HG03460 (cell line): Measurements from ENCODE around the gene SNRPD1.
"Not testable (repeated sequence)": the region's sequence is repeated elsewhere in the genome, so short reads cannot be mapped to it uniquely, and the experiment has no call there.

Experiments used
- ATAC-seq: cut with Tn5 transposase; IDR thresholded peaks from one replicate; pipeline ENCODE4 v1.9.1; 2021; ENCODE audit not compliant: unreplicated experiment

Gene SNRPD1

GRCh38 chr18:21634588-21635199, 22.6 kb downstream of the SNRPD1 start:
- no peak for ATAC-seq

GRCh38 chr18:21636769-21637168, 24.7 kb downstream of the SNRPD1 start:
- ATAC-seq: no peak

- ATAC-seq: no peak
Observed at GRCh38 chr18:21638822-21639221, 26.7 kb downstream of the SNRPD1 start.

GRCh38 chr18:21640375-21640774, 28.3 kb downstream of the SNRPD1 start:
- not testable (repeated sequence) for ATAC-seq

- no peak for ATAC-seq
Observed at GRCh38 chr18:21650311-21650710, 38.2 kb downstream of the SNRPD1 start.

GRCh38 chr18:21652073-21652472, 40.0 kb downstream of the SNRPD1 start:
- no peak for ATAC-seq

GRCh38 chr18:21653361-21653760, 41.2 kb downstream of the SNRPD1 start:
- no peak for ATAC-seq

GRCh38 chr18:21656402-21656801, 44.3 kb downstream of the SNRPD1 start:
- no peak for ATAC-seq

GRCh38 chr18:21660078-21660477, 48.0 kb downstream of the SNRPD1 start:
- no peak for ATAC-seq

GRCh38 chr18:21662581-21662980, 50.5 kb downstream of the SNRPD1 start:
- no peak for ATAC-seq

- ATAC-seq: no peak
Observed at GRCh38 chr18:21663578-21663977, 51.5 kb downstream of the SNRPD1 start.

GRCh38 chr18:21664069-21664468, 52.0 kb downstream of the SNRPD1 start:
- no peak for ATAC-seq

GRCh38 chr18:21669736-21670285, 57.7 kb downstream of the SNRPD1 start:
- ATAC-seq: no peak

- no peak for ATAC-seq
Observed at GRCh38 chr18:21672521-21673267, 60.6 kb downstream of the SNRPD1 start.

- ATAC-seq: not testable (repeated sequence)
Observed at GRCh38 chr18:21675354-21675753, 63.2 kb downstream of the SNRPD1 start.

- no peak for ATAC-seq
Observed at GRCh38 chr18:21678859-21679258, 66.7 kb downstream of the SNRPD1 start.

GRCh38 chr18:21680161-21680560, 68.0 kb downstream of the SNRPD1 start:
- no peak for ATAC-seq

GRCh38 chr18:21682371-21683051, 70.4 kb downstream of the SNRPD1 start:
- no peak for ATAC-seq
